NCI-H460 (cell line): ENCODE data around the gene FXYD5. TPM values are rescaled to one million over a fixed set of nuclear protein-coding genes. Genes with fewer than 3 reads are reported as not detected.
"Not testable (repeated sequence)": the region's sequence is repeated elsewhere in the genome, so short reads cannot be mapped to it uniquely, and the experiment has no call there.

Source experiments
- DNase-seq: peaks from one replicate; pipeline ENCODE4 v3.0.0-alpha.2; 2016; ENCODE audit warnings: low read depth; ENCODE audit errors: extremely low read depth
- total RNA-seq: library from RNA; depleted of rRNA; stranded (reverse); fragments of >200 nt; shearing (Covaris generic); gene quantifications from 2 replicates; pipeline ENCODE4 v1.2.3, GENCODE V29; 2014

FXYD5 gene
- total RNA-seq, 1 experiment from 2014 or later: 104 TPM

GRCh38 chr19:35171730-35172129 lies 17.2 kb downstream of the FXYD5 start:
- no peak for DNase-seq

- DNase-seq: no peak
These were observed 19.7 kb downstream of the FXYD5 start for GRCh38 chr19:35174226-35174625.

- no peak for DNase-seq
These were observed 21.6 kb downstream of the FXYD5 start for GRCh38 chr19:35176181-35176570.

GRCh38 chr19:35177377-35178274 lies 23.1 kb downstream of the FXYD5 start:
- DNase-seq: no peak

GRCh38 chr19:35178701-35179100 lies 24.2 kb downstream of the FXYD5 start:
- no peak for DNase-seq

- DNase-seq: no peak
These were observed 25.3 kb downstream of the FXYD5 start for GRCh38 chr19:35179830-35180229.

- DNase-seq: no peak
These were observed 26.9 kb downstream of the FXYD5 start for GRCh38 chr19:35181387-35181786.

- no peak for DNase-seq
These were observed 29.7 kb downstream of the FXYD5 start for GRCh38 chr19:35184267-35184666.

- DNase-seq: no peak
These were observed 30.3 kb downstream of the FXYD5 start for GRCh38 chr19:35184884-35185283.

- no peak for DNase-seq
These were observed 39.8 kb downstream of the FXYD5 start for GRCh38 chr19:35194012-35194984.

- DNase-seq: no peak
These were observed 41.3 kb downstream of the FXYD5 start for GRCh38 chr19:35195830-35196229.

- not testable (repeated sequence) for DNase-seq
These were observed 42.3 kb downstream of the FXYD5 start for GRCh38 chr19:35196861-35197260.

- DNase-seq: no peak
These were observed 44.9 kb downstream of the FXYD5 start for GRCh38 chr19:35199481-35199880.

- no peak for DNase-seq
These were observed 48.5 kb downstream of the FXYD5 start for GRCh38 chr19:35202722-35203688.

- no peak for DNase-seq
These were observed 50.5 kb downstream of the FXYD5 start for GRCh38 chr19:35204799-35205732.

GRCh38 chr19:35205733-35206323 lies 51.3 kb downstream of the FXYD5 start:
- no peak for DNase-seq

- no peak for DNase-seq
These were observed 51.8 kb downstream of the FXYD5 start for GRCh38 chr19:35206379-35206778.

- DNase-seq: no peak
These were observed 52.3 kb downstream of the FXYD5 start for GRCh38 chr19:35206855-35207254.

- DNase-seq: no peak
These were observed 52.9 kb downstream of the FXYD5 start for GRCh38 chr19:35207391-35207871.
